HepG2 (cell line): ENCODE results near the gene SPAG5. TPM values are rescaled to one million over a fixed set of nuclear protein-coding genes. Genes with fewer than 3 reads are reported as not detected.
A peak's percentile ranks its signal among the peaks of the same experiment; 100 is the strongest.

ENCODE experiments used
- ARNT ChIP-seq: fragments of 450-650 bp; IDR thresholded peaks from 2 replicates; pipeline ENCODE4 v1.6.1; 2017
- GABPB1 ChIP-seq: IDR thresholded peaks from 2 replicates; pipeline ENCODE4 v1.6.1; 2016; ENCODE audit warnings: mild to moderate bottlenecking, missing genetic modification reagents, moderate library complexity, missing compliant biosample characterization
- HOXA7 ChIP-seq: sonication (generic); formaldehyde crosslinking; IDR thresholded peaks from 2 replicates; pipeline ENCODE4 v1.8.1; 2022; ENCODE audit warnings: mild to moderate bottlenecking, missing genetic modification reagents, moderate library complexity
- MAFF ChIP-seq: IDR thresholded peaks from 2 replicates; pipeline ENCODE4 v1.6.1; 2011; ENCODE audit warnings: low read depth, low read length, improper control_type of control experiment
- NCOA2 ChIP-seq: sonication (generic); formaldehyde crosslinking; IDR thresholded peaks from 2 replicates; pipeline ENCODE4 v1.8.0; 2022; ENCODE audit warnings: inconsistent platforms
- NR2C2 ChIP-seq: sonication (generic); formaldehyde crosslinking; IDR thresholded peaks from 2 replicates; pipeline ENCODE4 v1.4.0; 2020; ENCODE audit warnings: missing genetic modification reagents, mild to moderate bottlenecking, moderate library complexity, borderline replicate concordance
- PHB2 ChIP-seq: fragments of 450-650 bp; IDR thresholded peaks from 2 replicates; pipeline ENCODE4 v1.6.1; 2018; ENCODE audit not compliant: partially characterized antibody
- PRMT3 ChIP-seq: sonication (generic); formaldehyde crosslinking; IDR thresholded peaks from 2 replicates; pipeline ENCODE4 v1.8.1; 2022; ENCODE audit warnings: low read depth, mild to moderate bottlenecking, moderate library complexity, missing genetic modification reagents, borderline replicate concordance
- RFX3 ChIP-seq: IDR thresholded peaks from 2 replicates; pipeline ENCODE4 v1.6.1; 2016; ENCODE audit warnings: missing biosample characterization, missing genetic modification reagents
- RNF2 ChIP-seq: fragments of 450-650 bp; conservative IDR thresholded peaks from 2 replicates; pipeline ENCODE4 v1.6.1; 2016; ENCODE audit warnings: low read depth
- TRIM24 ChIP-seq: sonication (generic); formaldehyde crosslinking; IDR thresholded peaks from 2 replicates; pipeline ENCODE4 v1.8.0; 2022; ENCODE audit warnings: mild to moderate bottlenecking, missing genetic modification reagents
- ZBTB3 ChIP-seq: sonication (generic); formaldehyde crosslinking; IDR thresholded peaks from 2 replicates; pipeline ENCODE4 v1.4.0; 2020; ENCODE audit warnings: low read depth, mild to moderate bottlenecking, moderate library complexity, missing genetic modification reagents, borderline replicate concordance
- ZFP90 ChIP-seq: sonication (generic); formaldehyde crosslinking; IDR thresholded peaks from 2 replicates; pipeline ENCODE4 v1.8.0; 2022; ENCODE audit warnings: missing genetic modification reagents, mild to moderate bottlenecking, inconsistent platforms, borderline replicate concordance
- ZNF17 ChIP-seq: sonication (generic); formaldehyde crosslinking; IDR thresholded peaks from 2 replicates; pipeline ENCODE4 v1.5.0; 2020; ENCODE audit warnings: mild to moderate bottlenecking, missing genetic modification reagents
- ZNF615 ChIP-seq: sonication (generic); formaldehyde crosslinking; IDR thresholded peaks from 2 replicates; pipeline ENCODE4 v1.5.0; 2020; ENCODE audit warnings: mild to moderate bottlenecking, missing genetic modification reagents, borderline replicate concordance
- ZNF720 ChIP-seq: sonication (generic); formaldehyde crosslinking; IDR thresholded peaks from 2 replicates; pipeline ENCODE4 v1.4.0; 2020; ENCODE audit warnings: missing genetic modification reagents
- ZNF781 ChIP-seq: sonication (generic); formaldehyde crosslinking; IDR thresholded peaks from 2 replicates; pipeline ENCODE4 v1.5.1; 2020; ENCODE audit warnings: borderline replicate concordance, mild to moderate bottlenecking, missing genetic modification reagents; ENCODE audit errors: not compliant biosample characterization
- ZNF782 ChIP-seq: sonication (generic); formaldehyde crosslinking; IDR thresholded peaks from 2 replicates; pipeline ENCODE4 v1.4.0; 2020; ENCODE audit warnings: missing genetic modification reagents, mild to moderate bottlenecking, borderline replicate concordance
- polyA plus RNA-seq, 8 experiments: library from polyadenylated mRNA; depleted of rRNA in 3 of 8; stranded (reverse) in 7 of 8; unstranded in 1 of 8; fragments of >200 nt; fragmentation: Illumina TruSeq in 4 of 8; extraction: Trizol in 4 of 8; gene quantifications; 2 replicates each; pipeline versions ENCODE4 v1.2.1 to v1.2.3, GENCODE V29; 2011 to 2016; ENCODE audit warnings: low read depth in 4 of 8, missing spikeins in 1 of 8, mixed read lengths in 1 of 8; ENCODE audit not compliant: insufficient read depth in 1 of 8
- total RNA-seq, 5 experiments: library from RNA; depleted of rRNA; stranded (reverse); fragments of >200 nt; fragmentation: Illumina TruSeq; extraction: Trizol; gene quantifications; 2 replicates each; pipeline ENCODE4 v1.2.3, GENCODE V29; 2016; ENCODE audit warnings: low read depth in 1 of 5
- TF ChIP-seq, protein P1 (sequence below): sonication (generic); formaldehyde crosslinking; IDR thresholded peaks from 2 replicates; pipeline ENCODE4 v1.4.0; 2020; ENCODE audit warnings: mild to moderate bottlenecking, missing genetic modification reagents
- TF ChIP-seq, protein P2 (sequence below): sonication (generic); formaldehyde crosslinking; IDR thresholded peaks from 2 replicates; pipeline ENCODE4 v1.4.0; 2020; ENCODE audit warnings: mild to moderate bottlenecking, missing genetic modification reagents
- TF ChIP-seq, protein P3 (sequence below): sonication (generic); formaldehyde crosslinking; IDR thresholded peaks from 2 replicates; pipeline ENCODE4 v1.5.1; 2020; ENCODE audit warnings: missing genetic modification reagents, mild to moderate bottlenecking, borderline replicate concordance

Gene SPAG5
- total and polyA plus RNA-seq, 2 of the 13 experiments (the other 11 are each of a cell fraction or from before 2014, with no cell fraction given), result 41.4 to 98.0 TPM

DNA sequence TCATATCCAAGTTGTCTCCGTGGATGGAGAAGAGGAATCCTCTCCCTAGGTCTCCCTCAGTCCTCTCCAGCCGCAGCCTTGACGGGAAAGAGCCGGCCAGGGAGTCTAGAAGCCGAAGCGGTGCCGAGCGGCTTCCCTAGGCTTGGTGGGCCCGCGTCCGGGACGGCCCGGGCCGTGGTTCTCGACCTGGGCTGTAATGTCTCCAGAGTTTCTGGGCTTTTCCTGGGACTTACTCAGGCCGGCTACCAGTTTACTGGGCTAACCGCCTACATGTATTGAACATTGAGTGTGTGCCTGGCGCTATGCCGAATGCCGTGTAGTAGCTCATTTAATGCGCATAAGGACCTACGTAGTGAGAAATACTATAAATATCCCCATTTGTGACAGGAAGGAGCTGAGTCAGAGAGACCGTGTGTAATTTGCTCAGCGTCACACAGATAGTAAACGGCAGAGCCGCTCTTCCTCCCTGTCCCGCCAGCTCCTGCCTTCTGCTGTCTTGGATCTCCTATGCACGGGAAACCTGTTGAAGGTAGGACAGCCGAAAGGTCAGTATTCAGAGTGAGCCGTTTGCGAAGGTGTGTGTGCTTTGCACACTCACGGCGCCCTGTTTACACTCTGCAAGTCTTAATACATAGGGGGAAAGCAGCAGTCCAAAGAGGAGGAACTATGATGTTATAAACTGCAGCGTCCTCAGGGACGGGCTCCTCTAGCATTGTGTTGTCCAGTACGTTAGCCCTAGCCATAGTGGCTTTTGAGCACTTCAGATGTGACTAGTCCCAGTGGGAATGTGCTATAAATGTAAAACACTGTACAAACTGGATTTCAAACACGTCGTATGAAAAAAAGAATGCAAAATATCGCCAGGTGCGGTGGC, 723 bp upstream of the SPAG5 start (continued):
- TF ChIP-seq ZNF615 (CRISPR knock-in tag) (no peak), ZNF781 (CRISPR knock-in tag) (no peak), ZFP90 (CRISPR knock-in tag) (no peak), PRMT3 (CRISPR knock-in tag) (no peak), RFX3 (CRISPR knock-in tag) (no peak), HOXA7 (CRISPR knock-in tag) (no peak), RNF2 (no peak), ZNF17 (CRISPR knock-in tag) (no peak), TRIM24 (CRISPR knock-in tag) (no peak), NCOA2 (CRISPR knock-in tag) (no peak), ZBTB3 (CRISPR knock-in tag) (no peak), PHB2 (no peak), NR2C2 (CRISPR knock-in tag) (no peak), GABPB1 (CRISPR knock-in tag) (no peak), ZNF782 (CRISPR knock-in tag) (no peak), ZNF720 (CRISPR knock-in tag) (no peak), MAFF (no peak), ARNT (no peak)
- TF ChIP-seq, protein P1, sequence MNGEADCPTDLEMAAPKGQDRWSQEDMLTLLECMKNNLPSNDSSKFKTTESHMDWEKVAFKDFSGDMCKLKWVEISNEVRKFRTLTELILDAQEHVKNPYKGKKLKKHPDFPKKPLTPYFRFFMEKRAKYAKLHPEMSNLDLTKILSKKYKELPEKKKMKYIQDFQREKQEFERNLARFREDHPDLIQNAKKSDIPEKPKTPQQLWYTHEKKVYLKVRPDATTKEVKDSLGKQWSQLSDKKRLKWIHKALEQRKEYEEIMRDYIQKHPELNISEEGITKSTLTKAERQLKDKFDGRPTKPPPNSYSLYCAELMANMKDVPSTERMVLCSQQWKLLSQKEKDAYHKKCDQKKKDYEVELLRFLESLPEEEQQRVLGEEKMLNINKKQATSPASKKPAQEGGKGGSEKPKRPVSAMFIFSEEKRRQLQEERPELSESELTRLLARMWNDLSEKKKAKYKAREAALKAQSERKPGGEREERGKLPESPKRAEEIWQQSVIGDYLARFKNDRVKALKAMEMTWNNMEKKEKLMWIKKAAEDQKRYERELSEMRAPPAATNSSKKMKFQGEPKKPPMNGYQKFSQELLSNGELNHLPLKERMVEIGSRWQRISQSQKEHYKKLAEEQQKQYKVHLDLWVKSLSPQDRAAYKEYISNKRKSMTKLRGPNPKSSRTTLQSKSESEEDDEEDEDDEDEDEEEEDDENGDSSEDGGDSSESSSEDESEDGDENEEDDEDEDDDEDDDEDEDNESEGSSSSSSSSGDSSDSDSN (CRISPR knock-in tag), result peak; percentile 93
- TF ChIP-seq, protein P2, sequence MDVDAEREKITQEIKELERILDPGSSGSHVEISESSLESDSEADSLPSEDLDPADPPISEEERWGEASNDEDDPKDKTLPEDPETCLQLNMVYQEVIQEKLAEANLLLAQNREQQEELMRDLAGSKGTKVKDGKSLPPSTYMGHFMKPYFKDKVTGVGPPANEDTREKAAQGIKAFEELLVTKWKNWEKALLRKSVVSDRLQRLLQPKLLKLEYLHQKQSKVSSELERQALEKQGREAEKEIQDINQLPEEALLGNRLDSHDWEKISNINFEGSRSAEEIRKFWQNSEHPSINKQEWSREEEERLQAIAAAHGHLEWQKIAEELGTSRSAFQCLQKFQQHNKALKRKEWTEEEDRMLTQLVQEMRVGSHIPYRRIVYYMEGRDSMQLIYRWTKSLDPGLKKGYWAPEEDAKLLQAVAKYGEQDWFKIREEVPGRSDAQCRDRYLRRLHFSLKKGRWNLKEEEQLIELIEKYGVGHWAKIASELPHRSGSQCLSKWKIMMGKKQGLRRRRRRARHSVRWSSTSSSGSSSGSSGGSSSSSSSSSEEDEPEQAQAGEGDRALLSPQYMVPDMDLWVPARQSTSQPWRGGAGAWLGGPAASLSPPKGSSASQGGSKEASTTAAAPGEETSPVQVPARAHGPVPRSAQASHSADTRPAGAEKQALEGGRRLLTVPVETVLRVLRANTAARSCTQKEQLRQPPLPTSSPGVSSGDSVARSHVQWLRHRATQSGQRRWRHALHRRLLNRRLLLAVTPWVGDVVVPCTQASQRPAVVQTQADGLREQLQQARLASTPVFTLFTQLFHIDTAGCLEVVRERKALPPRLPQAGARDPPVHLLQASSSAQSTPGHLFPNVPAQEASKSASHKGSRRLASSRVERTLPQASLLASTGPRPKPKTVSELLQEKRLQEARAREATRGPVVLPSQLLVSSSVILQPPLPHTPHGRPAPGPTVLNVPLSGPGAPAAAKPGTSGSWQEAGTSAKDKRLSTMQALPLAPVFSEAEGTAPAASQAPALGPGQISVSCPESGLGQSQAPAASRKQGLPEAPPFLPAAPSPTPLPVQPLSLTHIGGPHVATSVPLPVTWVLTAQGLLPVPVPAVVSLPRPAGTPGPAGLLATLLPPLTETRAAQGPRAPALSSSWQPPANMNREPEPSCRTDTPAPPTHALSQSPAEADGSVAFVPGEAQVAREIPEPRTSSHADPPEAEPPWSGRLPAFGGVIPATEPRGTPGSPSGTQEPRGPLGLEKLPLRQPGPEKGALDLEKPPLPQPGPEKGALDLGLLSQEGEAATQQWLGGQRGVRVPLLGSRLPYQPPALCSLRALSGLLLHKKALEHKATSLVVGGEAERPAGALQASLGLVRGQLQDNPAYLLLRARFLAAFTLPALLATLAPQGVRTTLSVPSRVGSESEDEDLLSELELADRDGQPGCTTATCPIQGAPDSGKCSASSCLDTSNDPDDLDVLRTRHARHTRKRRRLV (CRISPR knock-in tag), result no peak
- TF ChIP-seq, protein P3, sequence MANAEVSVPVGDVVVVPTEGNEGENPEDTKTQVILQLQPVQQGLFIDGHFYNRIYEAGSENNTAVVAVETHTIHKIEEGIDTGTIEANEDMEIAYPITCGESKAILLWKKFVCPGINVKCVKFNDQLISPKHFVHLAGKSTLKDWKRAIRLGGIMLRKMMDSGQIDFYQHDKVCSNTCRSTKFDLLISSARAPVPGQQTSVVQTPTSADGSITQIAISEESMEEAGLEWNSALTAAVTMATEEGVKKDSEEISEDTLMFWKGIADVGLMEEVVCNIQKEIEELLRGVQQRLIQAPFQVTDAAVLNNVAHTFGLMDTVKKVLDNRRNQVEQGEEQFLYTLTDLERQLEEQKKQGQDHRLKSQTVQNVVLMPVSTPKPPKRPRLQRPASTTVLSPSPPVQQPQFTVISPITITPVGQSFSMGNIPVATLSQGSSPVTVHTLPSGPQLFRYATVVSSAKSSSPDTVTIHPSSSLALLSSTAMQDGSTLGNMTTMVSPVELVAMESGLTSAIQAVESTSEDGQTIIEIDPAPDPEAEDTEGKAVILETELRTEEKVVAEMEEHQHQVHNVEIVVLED, result no peak
